ENCODE data around the gene SPIB. TPM values are rescaled to one million over a fixed set of nuclear protein-coding genes. Genes with fewer than 3 reads are reported as not detected.
"Not testable (repeated sequence)": the region's sequence is repeated elsewhere in the genome, so short reads cannot be mapped to it uniquely, and the experiment has no call there.

The SPIB gene
- polyA plus RNA-seq, 1 donor: 1.00 TPM

DNA sequence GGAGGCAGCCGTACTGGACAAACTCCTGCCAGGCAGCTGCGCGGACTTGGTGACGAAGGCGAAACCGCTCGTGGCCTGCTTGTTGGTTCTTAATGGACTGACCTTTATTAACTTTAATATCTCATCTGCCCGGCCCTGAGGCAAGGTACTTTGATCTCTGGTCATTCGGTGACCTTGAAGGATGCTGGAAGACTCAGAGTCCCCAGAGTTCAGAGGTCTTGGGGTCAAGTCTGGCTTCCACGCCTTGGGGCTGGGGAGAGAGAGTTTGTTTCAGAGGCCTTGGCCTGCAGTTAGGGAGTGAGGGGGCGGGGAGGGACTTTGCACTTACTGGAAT, 47.9 kb downstream of the SPIB start:
- DNase-seq: no peak

GRCh38 chr19:50467566-50467965, 48.8 kb downstream of the SPIB start:
- no peak for DNase-seq

- DNase-seq: no peak
These were observed 50.1 kb downstream of the SPIB start for GRCh38 chr19:50468818-50469217.

GRCh38 chr19:50473336-50473735, 54.6 kb downstream of the SPIB start:
- not testable (repeated sequence) for DNase-seq

DNA sequence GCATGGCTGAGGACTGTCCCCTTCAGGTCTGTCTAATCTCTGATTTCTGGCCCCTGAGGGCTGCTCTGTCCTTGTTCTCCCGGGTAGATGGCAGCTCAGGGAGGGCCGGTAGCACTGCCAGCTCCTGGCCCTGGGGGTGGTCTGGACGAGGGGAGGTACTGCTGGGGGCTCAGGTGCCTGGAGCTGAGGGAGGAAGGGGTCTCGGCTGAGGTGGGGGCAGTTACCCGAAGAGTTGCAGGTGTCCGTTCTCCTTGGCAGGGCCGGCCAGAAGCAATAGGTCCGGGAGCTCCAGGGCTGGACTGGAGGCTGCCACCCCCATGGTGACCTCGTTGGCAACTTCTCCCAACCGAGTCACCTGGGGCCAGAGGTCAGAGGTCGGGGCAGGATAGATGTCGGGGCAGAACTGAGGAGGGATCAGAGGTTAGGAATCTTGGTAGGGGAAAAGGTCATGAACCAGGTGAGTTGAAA, 56.4 kb downstream of the SPIB start:
- no peak for DNase-seq

GRCh38 chr19:50475736-50476223, 57.0 kb downstream of the SPIB start:
- no peak for DNase-seq

DNA sequence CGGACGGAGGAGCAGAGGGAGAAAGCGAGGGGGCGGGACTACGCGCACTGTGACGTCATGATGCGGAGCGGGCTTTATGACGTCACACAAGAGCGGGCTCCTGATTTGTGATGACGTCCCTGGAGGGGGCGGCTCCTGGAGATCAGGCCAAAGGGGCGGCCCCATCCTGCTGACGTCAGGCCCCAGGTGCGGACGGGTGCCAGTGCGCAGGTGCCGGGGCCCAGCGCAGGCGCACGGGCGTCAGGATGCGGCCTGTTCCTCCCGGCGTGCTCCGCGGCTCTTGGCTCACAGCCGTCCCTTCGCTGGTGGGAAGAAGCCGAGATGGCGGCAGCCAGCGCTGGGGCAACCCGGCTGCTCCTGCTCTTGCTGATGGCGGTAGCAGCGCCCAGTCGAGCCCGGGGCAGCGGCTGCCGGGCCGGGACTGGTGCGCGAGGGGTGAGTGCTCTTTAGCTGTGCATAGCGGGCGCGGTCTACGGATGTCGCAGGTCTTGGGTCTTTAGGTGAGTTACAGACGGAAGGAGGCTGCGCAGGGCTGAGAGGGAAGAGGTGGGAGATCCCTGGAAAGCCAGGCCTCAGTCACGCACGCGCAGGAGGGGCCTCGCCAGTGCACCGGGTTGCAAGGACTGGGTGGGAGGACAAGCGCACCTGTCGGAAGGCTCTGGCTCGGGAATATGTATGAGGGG, 57.6 kb downstream of the SPIB start, which contains the start of the genes EMC10 and GARIN5A:
Gene EMC10 (plus strand): TSS at position 284 of the 683 bp plus-strand sequence. CDS start 38 bp downstream, at position 322.
Gene GARIN5A (minus strand): TSS at position 625 of the 683 bp plus-strand sequence. CDS start 460 bp downstream, at position 165.
- peak; percentile 92 for DNase-seq

GRCh38 chr19:50476907-50477238, 58.1 kb downstream of the SPIB start:
- DNase-seq: no peak

DNA sequence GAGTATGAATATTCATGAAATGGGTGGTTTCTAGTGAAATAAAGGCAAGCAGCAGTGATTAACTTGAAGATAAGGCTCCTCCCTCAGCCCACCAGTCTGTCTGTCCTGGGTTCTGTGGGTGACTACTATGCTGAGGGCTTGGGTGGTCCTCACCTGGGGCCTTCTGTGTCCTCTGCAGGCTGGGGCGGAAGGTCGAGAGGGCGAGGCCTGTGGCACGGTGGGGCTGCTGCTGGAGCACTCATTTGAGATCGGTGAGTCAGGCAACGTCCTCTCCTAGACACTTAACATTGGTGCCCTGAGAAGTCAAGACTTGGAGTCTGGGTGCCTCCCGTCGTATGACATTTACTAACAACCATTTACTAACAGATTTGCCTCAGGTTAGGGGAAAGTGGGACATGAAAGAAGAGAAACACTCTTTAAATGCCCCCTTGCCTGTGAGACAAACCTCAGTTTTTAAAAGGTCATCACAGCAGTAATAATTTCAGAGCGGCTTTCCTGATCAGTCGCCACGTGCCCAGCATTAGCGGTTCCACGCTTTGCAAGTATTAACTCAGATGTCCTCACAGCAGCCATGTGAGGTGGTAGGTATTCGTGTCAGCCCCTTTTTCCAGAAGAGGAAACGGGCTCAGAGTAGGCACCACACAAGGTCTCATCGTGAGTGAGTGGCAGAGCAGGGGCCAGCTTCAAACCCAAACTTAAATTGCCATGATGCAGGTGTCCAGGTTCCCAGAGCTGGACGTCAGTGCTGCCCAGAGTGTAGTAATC, 59.2 kb downstream of the SPIB start:
- no peak for DNase-seq

DNA sequence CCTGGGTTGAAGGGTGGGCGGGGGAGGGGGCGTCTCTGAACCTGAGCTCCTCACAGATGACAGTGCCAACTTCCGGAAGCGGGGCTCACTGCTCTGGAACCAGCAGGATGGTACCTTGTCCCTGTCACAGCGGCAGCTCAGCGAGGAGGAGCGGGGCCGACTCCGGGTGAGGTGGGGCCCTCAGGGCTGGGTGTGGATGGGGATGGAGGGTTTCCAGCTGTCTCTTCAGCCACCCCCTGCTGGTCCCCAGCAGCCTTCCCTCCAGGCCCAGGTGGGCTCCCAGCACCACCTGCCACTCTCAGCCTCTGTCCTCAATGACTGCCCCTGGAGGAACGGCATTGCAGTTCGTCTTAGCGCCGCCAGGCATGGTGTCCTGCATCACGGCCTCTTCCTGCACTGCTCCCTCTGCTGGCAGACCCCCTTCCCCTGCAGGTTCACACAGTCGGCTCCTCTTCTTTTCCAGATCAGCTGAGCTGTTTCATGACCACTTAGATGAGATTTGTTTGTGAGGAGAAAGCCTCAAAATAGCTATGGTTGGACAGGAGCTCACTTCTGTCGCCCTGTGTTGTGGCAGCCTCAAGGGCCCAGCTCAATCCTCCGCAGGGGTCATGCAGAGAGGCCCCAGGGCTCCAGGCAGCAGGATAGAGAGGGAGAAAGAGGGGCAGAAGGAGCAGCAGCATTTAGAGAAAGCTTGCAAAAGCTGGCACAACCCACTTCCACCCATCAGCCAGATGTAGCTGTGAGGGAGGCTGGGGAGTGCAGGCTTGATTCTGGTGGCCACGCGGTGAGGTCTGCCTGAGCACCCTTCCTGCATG, 60.4 kb downstream of the SPIB start:
- no peak for DNase-seq

DNA sequence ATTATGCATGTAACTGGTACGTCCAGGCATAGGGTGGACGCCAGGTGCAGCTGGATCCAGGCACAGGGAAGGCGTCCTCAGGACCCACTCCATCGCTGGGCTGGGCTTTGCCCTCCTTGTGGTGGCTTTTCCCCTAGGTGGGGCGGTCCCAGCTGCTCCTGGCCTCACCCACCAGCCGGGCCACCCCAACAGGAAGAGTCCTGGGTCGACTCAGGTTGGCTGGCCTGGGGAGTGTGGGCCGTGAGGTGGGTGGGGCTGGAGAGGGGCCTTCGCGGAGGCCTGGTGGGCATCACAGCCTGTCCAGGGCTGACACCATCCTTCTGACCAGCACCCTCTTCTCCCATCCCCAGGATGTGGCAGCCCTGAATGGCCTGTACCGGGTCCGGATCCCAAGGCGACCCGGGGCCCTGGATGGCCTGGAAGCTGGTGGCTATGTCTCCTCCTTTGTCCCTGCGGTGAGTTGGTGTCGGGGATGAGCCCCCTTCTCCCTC, 61.1 kb downstream of the SPIB start:
- DNase-seq: no peak

DNA sequence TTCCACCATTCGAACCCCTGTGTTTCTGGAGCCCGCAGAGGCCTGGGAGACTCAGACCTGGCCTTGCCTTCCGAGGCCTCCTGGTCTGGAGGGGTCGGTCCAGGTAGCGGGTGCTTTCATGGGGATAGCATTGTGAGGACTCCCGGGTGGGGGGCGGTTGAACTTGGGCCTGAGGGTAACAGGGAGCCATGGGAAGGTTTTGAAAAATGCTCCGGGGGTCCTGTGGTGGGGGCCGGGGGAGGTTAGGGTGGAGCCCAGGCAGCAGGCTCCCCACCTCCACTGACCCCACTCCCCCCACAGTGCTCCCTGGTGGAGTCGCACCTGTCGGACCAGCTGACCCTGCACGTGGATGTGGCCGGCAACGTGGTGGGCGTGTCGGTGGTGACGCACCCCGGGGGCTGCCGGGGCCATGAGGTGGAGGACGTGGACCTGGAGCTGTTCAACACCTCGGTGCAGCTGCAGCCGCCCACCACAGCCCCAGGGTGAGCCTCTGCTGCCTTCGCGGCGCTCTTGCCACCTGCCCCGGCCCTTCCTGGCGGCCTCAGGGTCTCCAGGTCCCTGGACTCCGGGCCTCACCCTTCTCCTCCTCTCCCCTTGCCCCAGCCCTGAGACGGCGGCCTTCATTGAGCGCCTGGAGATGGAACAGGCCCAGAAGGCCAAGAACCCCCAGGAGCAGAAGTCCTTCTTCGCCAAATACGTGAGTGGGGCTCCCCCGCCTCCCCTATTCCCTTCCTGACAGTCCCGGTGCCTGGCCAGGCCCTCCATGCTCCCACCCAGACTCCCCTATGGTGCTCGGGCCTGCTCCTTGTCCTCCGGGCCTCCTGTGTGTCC, 61.8 kb downstream of the SPIB start:
- DNase-seq: no peak

Other genes with a start within 250 kb of the SPIB start
- 22.9 TPM for gene MYH14, start 215.3 kb upstream of the SPIB start, polyA plus RNA-seq (ENCODE audit: insufficient read length)
- 55.2 TPM for gene KCNC3, start 89.6 kb upstream of the SPIB start, polyA plus RNA-seq (ENCODE audit: insufficient read length)
- gene NAPSA, start 53.3 kb upstream of the SPIB start, polyA plus RNA-seq (ENCODE audit: insufficient read length): 9.6 TPM
- 32.1 TPM for gene NR1H2, start 42.5 kb upstream of the SPIB start, polyA plus RNA-seq (ENCODE audit: insufficient read length)
- gene POLD1, start 34.6 kb upstream of the SPIB start, polyA plus RNA-seq (ENCODE audit: insufficient read length): 28.0 TPM
- 1.5 TPM for gene MYBPC2, start 14.0 kb downstream of the SPIB start, polyA plus RNA-seq (ENCODE audit: insufficient read length)
- gene EMC10, start 57.6 kb downstream of the SPIB start, polyA plus RNA-seq (ENCODE audit: insufficient read length): 86.1 TPM
- gene GARIN5A, start 57.9 kb downstream of the SPIB start, polyA plus RNA-seq (ENCODE audit: insufficient read length): 5.5 TPM
- 9.0 TPM for gene JOSD2, start 92.3 kb downstream of the SPIB start, polyA plus RNA-seq (ENCODE audit: insufficient read length)
- gene ASPDH, start 95.0 kb downstream of the SPIB start, polyA plus RNA-seq (ENCODE audit: insufficient read length): 8.6 TPM
- 14.2 TPM for gene LRRC4B, start 149.5 kb downstream of the SPIB start, polyA plus RNA-seq (ENCODE audit: insufficient read length)
- gene SYT3, start 220.9 kb downstream of the SPIB start, polyA plus RNA-seq (ENCODE audit: insufficient read length): 1.2 TPM
- gene C19orf81, start 230.5 kb downstream of the SPIB start, polyA plus RNA-seq (ENCODE audit: insufficient read length): 1.00 TPM